T-helper 1 cell (primary cell): ENCODE data around the gene CDC42.

Source experiments
- DNase-seq, 5 donors: peaks; one replicate each; pipeline ENCODE4 v3.0.0-alpha.2; 2012 to 2020

Gene CDC42

GRCh38 chr1:22038036-22038435, 14.5 kb upstream of the CDC42 start:
- no peak for DNase-seq

GRCh38 chr1:22039594-22040285, 12.8 kb upstream of the CDC42 start:
- peak; percentile 77 to 98 (median 85) for DNase-seq

GRCh38 chr1:22040286-22040623, 12.3 kb upstream of the CDC42 start:
- DNase-seq, result no peak

GRCh38 chr1:22041505-22041904, 11.0 kb upstream of the CDC42 start:
- DNase-seq, result no peak

- DNase-seq, result no peak
Measured at GRCh38 chr1:22043198-22043769, 9.2 kb upstream of the CDC42 start.

GRCh38 chr1:22044690-22045420, 7.7 kb upstream of the CDC42 start:
- DNase-seq, result no peak

- DNase-seq, result no peak
Measured at GRCh38 chr1:22045604-22046228, 6.8 kb upstream of the CDC42 start.

GRCh38 chr1:22048351-22049192, 3.9 kb upstream of the CDC42 start:
- DNase-seq, result no peak

GRCh38 chr1:22050330-22050729, 2.2 kb upstream of the CDC42 start:
- DNase-seq, result no peak

GRCh38 chr1:22051607-22052114, 848 bp upstream of the CDC42 start:
- no peak for DNase-seq

- DNase-seq, result peak; percentile 22 to 68 (median 47)
Measured at GRCh38 chr1:22053017-22053860, 730 bp downstream of the CDC42 start.

- no peak for DNase-seq
Measured at GRCh38 chr1:22053861-22054770, 1.6 kb downstream of the CDC42 start.

GRCh38 chr1:22055463-22055862, 3.0 kb downstream of the CDC42 start:
- no peak for DNase-seq

GRCh38 chr1:22056043-22056442, 3.5 kb downstream of the CDC42 start:
- no peak for DNase-seq

GRCh38 chr1:22056936-22057335, 4.4 kb downstream of the CDC42 start:
- no peak for DNase-seq

- DNase-seq, result no peak
Measured at GRCh38 chr1:22057861-22058260, 5.4 kb downstream of the CDC42 start.

- no peak for DNase-seq
Measured at GRCh38 chr1:22064751-22065402, 12.4 kb downstream of the CDC42 start.

- DNase-seq, result no peak
Measured at GRCh38 chr1:22071511-22071910, 19.0 kb downstream of the CDC42 start.

GRCh38 chr1:22074803-22075202, 22.3 kb downstream of the CDC42 start:
- DNase-seq, result no peak

- DNase-seq, result no peak
Measured at GRCh38 chr1:22075718-22076117, 23.2 kb downstream of the CDC42 start.
